Hepatocyte (in vitro differentiated cells): ENCODE data around the gene MUC21. TPM values are rescaled to one million over a fixed set of nuclear protein-coding genes. Genes with fewer than 3 reads are reported as not detected.

Experiments
- DNase-seq: peaks from one replicate; pipeline ENCODE4 v3.0.0-alpha.2; 2016; ENCODE audit warnings: low spot score
- H2AFZ ChIP-seq: fragments of 200-600 bp; sonication (generic); 2 replicates; pipeline ENCODE4 v1.6.0; 2016; ENCODE audit warnings: antibody characterized with exemption, mild to moderate bottlenecking
- H3K27ac ChIP-seq: fragments of 200-600 bp; sonication (generic); 2 replicates; pipeline ENCODE4 v1.5.1; 2016; ENCODE audit warnings: mild to moderate bottlenecking
- H3K27me3 ChIP-seq: fragments of 200-600 bp; sonication (generic); 2 replicates; pipeline ENCODE4 v1.6.1; 2016
- H3K36me3 ChIP-seq: fragments of 200-600 bp; sonication (generic); replicated peaks from 2 replicates; pipeline ENCODE4 v1.5.1; 2016; ENCODE audit warnings: low read depth; ENCODE audit not compliant: insufficient read depth
- H3K4me1 ChIP-seq: fragments of 200-600 bp; sonication (generic); 2 replicates; pipeline ENCODE4 v1.5.1; 2016; ENCODE audit warnings: mild to moderate bottlenecking, moderate library complexity; ENCODE audit not compliant: insufficient read depth
- H3K4me2 ChIP-seq: fragments of 200-600 bp; sonication (generic); 2 replicates; pipeline ENCODE4 v1.6.0; 2016
- H3K4me3 ChIP-seq: fragments of 200-600 bp; sonication (generic); 2 replicates; pipeline ENCODE4 v1.5.1; 2016; ENCODE audit warnings: mild to moderate bottlenecking
- H3K79me2 ChIP-seq: fragments of 200-600 bp; sonication (generic); 2 replicates; pipeline ENCODE4 v1.6.0; 2017; ENCODE audit warnings: mild to moderate bottlenecking
- H3K9me2 ChIP-seq: fragments of 200-600 bp; sonication (generic); replicated peaks from 2 replicates; pipeline ENCODE4 v1.6.0; 2017; ENCODE audit warnings: mild to moderate bottlenecking; ENCODE audit not compliant: insufficient read depth
- H3K9me3 ChIP-seq: fragments of 200-600 bp; sonication (generic); 2 replicates; pipeline ENCODE4 v1.5.1; 2016; ENCODE audit warnings: low read depth, mild to moderate bottlenecking
- H4K20me1 ChIP-seq: fragments of 200-600 bp; sonication (generic); 2 replicates; pipeline ENCODE4 v1.6.0; 2016; ENCODE audit warnings: mild to moderate bottlenecking; ENCODE audit not compliant: insufficient read depth, poor library complexity, severe bottlenecking
- CTCF ChIP-seq: fragments of 200-600 bp; sonication (generic); IDR thresholded peaks from 2 replicates; pipeline ENCODE4 v1.5.1; 2016; ENCODE audit warnings: antibody characterized with exemption, mild to moderate bottlenecking; ENCODE audit not compliant: poor library complexity
- EZH2 ChIP-seq: fragments of 200-600 bp; sonication (generic); IDR thresholded peaks from 2 replicates; pipeline ENCODE4 v1.6.1; 2016; ENCODE audit warnings: antibody characterized with exemption, mild to moderate bottlenecking, borderline replicate concordance
- EZH2phosphoT487 ChIP-seq: fragments of 200-600 bp; sonication (generic); IDR thresholded peaks from one replicate; pipeline ENCODE4 v1.6.1; 2018; ENCODE audit warnings: antibody characterized with exemption, mild to moderate bottlenecking, low read depth, moderate library complexity; ENCODE audit not compliant: unreplicated experiment, severe bottlenecking
- WGBS: methylation state at CpG from one replicate; pipeline ENCODE4 v1.1.6; 2016; ENCODE audit warnings: low lambda C conversion rate; ENCODE audit errors: missing lambda C conversion rate; 5-methylcytosine and 5-hydroxymethylcytosine counted together
- polyA plus RNA-seq: library from polyadenylated mRNA; unstranded; fragments of >200 nt; fragmentation: Nextera tagmentation; extraction: Ambion mirVana; gene quantifications from 2 replicates; pipeline ENCODE4 v1.2.1, GENCODE V29; 2016
- total RNA-seq: library from RNA; depleted of rRNA; stranded (reverse); fragments of >200 nt; gene quantifications from 2 replicates; pipeline ENCODE4 v1.2.3, GENCODE V29; 2014

MUC21 gene
- total and polyA plus RNA-seq, 2 experiments from 2014 or later = not detected

- Histone ChIP-seq H3K4me1 (no peaks in the 10 kb centered on the region), H3K27ac (no peak overlapping the region), H3K27me3 (no peaks in the 10 kb centered on the region), H4K20me1 (no peaks in the 10 kb centered on the region), H3K79me2 (no peaks in the 10 kb centered on the region), H3K4me3 (no peak overlapping the region), H3K4me2 (no peak overlapping the region), H3K36me3 (no peaks in the 10 kb centered on the region), H2AFZ (no peak overlapping the region), H3K9me3 (no peaks in the 10 kb centered on the region), H3K9me2 (no peaks in the 10 kb centered on the region)
- no peak for DNase-seq
- WGBS = 82% methylated on average over 5 of the region's 5 CpGs
- no peak for TF ChIP-seq CTCF
- no peak for TF ChIP-seq EZH2
- TF ChIP-seq EZH2phosphoT487 = no peak
Measured at GRCh38 chr6:30970946-30971345, 12.6 kb upstream of the MUC21 start.

DNA sequence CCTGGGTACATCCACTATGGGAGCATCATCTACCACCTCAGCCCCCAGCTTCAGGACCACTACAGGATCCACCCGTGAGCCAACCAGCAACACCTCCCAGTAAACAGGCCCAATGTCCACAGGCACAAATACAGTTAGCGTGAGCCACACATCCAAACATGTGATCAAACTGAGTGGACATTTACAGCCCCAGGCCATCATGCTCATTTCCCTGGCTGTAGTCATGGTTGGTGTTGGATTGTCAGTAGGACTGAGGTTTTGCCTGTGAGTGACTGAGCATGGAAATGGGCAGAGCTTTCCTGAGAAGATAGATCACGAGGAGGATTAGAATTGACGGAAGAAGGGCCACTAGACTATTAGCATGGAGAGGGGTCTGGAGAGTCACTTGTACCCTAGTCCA, 10.7 kb upstream of the MUC21 start:
- no peaks in the 10 kb centered on the region for H3K27me3 ChIP-seq
- H3K9me2 ChIP-seq = no peaks in the 10 kb centered on the region
- no peak overlapping the region for H3K4me3 ChIP-seq
- no peaks in the 10 kb centered on the region for H3K36me3 ChIP-seq
- H4K20me1 ChIP-seq = no peaks in the 10 kb centered on the region
- H3K4me2 ChIP-seq = no peak overlapping the region
- no peaks in the 10 kb centered on the region for H3K9me3 ChIP-seq
- no peaks in the 10 kb centered on the region for H3K4me1 ChIP-seq
- no peaks in the 10 kb centered on the region for H3K79me2 ChIP-seq
- TF ChIP-seq CTCF = no peak
- no peak overlapping the region for H2AFZ ChIP-seq
- DNase-seq = no peak
- no peak overlapping the region for H3K27ac ChIP-seq
- WGBS = 89% methylated on average over 4 of the region's 4 CpGs

DNA sequence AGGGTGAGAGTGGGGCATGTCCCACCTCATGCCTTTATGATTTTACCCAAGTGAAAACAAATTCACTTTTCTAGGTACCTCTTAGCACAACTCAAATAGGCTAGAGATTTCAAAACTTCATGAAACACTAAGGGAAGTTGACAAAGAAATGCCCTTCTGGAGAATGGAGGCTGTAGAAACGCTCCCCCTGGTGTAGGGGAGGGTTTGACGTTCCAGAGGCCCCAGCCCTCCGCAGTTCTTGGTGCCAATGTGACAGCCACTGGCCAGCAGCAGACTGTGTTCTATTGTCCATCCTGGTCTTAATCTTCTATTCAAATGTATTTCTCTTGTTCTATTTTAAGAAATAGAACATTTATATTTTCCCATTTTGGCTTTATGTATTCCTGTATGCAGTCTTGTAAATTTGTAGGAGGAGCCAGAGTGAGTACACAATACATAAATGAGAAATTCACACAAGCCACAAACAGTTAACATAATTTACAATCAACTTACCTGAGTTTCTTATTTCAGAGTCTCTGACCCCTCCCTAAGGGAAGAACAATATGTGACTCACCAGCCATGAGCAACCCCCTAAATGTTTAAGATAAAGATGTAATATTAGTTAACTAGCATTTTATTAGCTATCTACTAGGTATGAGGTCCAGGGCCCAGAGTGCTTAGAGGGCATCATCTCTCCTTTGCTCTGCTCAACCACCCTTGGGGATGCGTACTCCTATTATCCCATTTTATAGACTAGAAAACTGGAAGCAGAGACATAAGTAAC, 8.8 kb upstream of the MUC21 start:
- H4K20me1 ChIP-seq = no peaks in the 10 kb centered on the region
- H3K9me2 ChIP-seq = no peaks in the 10 kb centered on the region
- DNase-seq = no peak
- H3K9me3 ChIP-seq = no peaks in the 10 kb centered on the region
- H3K79me2 ChIP-seq = no peaks in the 10 kb centered on the region
- H3K4me3 ChIP-seq = no peak overlapping the region
- H3K4me2 ChIP-seq = no peak overlapping the region
- H3K27me3 ChIP-seq = no peaks in the 10 kb centered on the region
- H2AFZ ChIP-seq = no peak overlapping the region
- no peak overlapping the region for H3K27ac ChIP-seq
- 55% methylated on average over 4 of the region's 4 CpGs for WGBS
- no peaks in the 10 kb centered on the region for H3K36me3 ChIP-seq
- no peaks in the 10 kb centered on the region for H3K4me1 ChIP-seq
- no peak for TF ChIP-seq CTCF
- no peak for TF ChIP-seq EZH2
- TF ChIP-seq EZH2phosphoT487 = no peak

- Histone ChIP-seq H3K4me1 (peaks cover 4% of the 10 kb centered on the region), H3K4me3 (no peak overlapping the region), H3K27ac (no peak overlapping the region), H3K27me3 (no peaks in the 10 kb centered on the region), H3K9me3 (no peaks in the 10 kb centered on the region), H3K4me2 (no peak overlapping the region), H3K36me3 (no peaks in the 10 kb centered on the region), H3K9me2 (no peaks in the 10 kb centered on the region), H4K20me1 (no peaks in the 10 kb centered on the region), H2AFZ (no peak overlapping the region), H3K79me2 (no peaks in the 10 kb centered on the region)
- 54% methylated on average over 1 of the region's 1 CpG for WGBS
- TF ChIP-seq CTCF (no peak), EZH2phosphoT487 (no peak), EZH2 (no peak)
- no peak for DNase-seq
Measured at GRCh38 chr6:30979141-30979540, 4.4 kb upstream of the MUC21 start.
